Measurements from ENCODE around the gene C3orf38. TPM values are rescaled to one million over a fixed set of nuclear protein-coding genes. Genes with fewer than 3 reads are reported as not detected.
"Not testable (repeated sequence)": the region's sequence is repeated elsewhere in the genome, so short reads cannot be mapped to it uniquely, and the experiment has no call there.

The C3orf38 gene
- total RNA-seq, 1 experiment from 2014 or later, result 21.7 TPM

- no TSS peak for BruUV-seq (replicated peaks)
These were observed 32.1 kb upstream of the C3orf38 start for GRCh38 chr3:88117683-88118082.

GRCh38 chr3:88118603-88119002, 31.2 kb upstream of the C3orf38 start:
- Mint-ChIP-seq H3K36me3 (ENCODE audit: insufficient read depth, unreplicated experiment) (peaks cover 31% of the 10 kb centered on the region), H3K4me1 (ENCODE audit: insufficient read depth, unreplicated experiment) (peaks cover 12% of the 10 kb centered on the region)
- intact Hi-C loops (cut with micrococcal nuclease), result loop anchor here (10.0 kb wide), 1 partner anchor 614 kb away; no protein-coding TSS in a partner anchor
- DNase-seq (ENCODE audit: unreplicated experiment); H3K27ac Mint-ChIP-seq (ENCODE audit: low read depth, unreplicated experiment); POLR2A ChIA-PET; H3K27me3 Mint-ChIP-seq (ENCODE audit: insufficient read depth, unreplicated experiment); BruUV-seq (replicated peaks); H3K4me3 Mint-ChIP-seq (ENCODE audit: unreplicated experiment); H3K9me3 Mint-ChIP-seq (ENCODE audit: unreplicated experiment); CTCF ChIA-PET: not testable (repeated sequence)

More at GRCh38 chr3:88117683-88118082, 32.1 kb upstream of the C3orf38 start:
- H3K4me1 Mint-ChIP-seq (ENCODE audit: insufficient read depth, unreplicated experiment), result peaks cover 12% of the 10 kb centered on the region
- H3K36me3 Mint-ChIP-seq (ENCODE audit: insufficient read depth, unreplicated experiment), result peaks cover 31% of the 10 kb centered on the region
- POLR2A ChIA-PET, result no interaction called here
- no peak overlapping the region for H3K4me3 Mint-ChIP-seq (ENCODE audit: unreplicated experiment)
- peak overlapping the region; percentile 87 for H3K27ac Mint-ChIP-seq (ENCODE audit: low read depth, unreplicated experiment)
- no peak for DNase-seq (ENCODE audit: unreplicated experiment)
- intact Hi-C loops (cut with micrococcal nuclease), result loop anchor here (10.0 kb wide), 1 partner anchor 613 kb away; no protein-coding TSS in a partner anchor
- TF ChIP-seq CTCF (IDR thresholded peaks at IDR 0.05; ENCODE audit: unreplicated experiment), result no peak
- no peaks in the 10 kb centered on the region for H3K27me3 Mint-ChIP-seq (ENCODE audit: insufficient read depth, unreplicated experiment)
- no peaks in the 10 kb centered on the region for H3K9me3 Mint-ChIP-seq (ENCODE audit: unreplicated experiment)
- CTCF ChIA-PET, result no interaction called here

- CTCF ChIA-PET, result interaction anchor here (0.5 to 3.9 kb wide), 7 partner anchors 8 to 1061 kb away, joined by 3 to 30 read pairs (median 3); no protein-coding TSS in a partner anchor
- intact Hi-C loops (cut with micrococcal nuclease), result no loop called here
These were observed 26.2 kb upstream of the C3orf38 start for GRCh38 chr3:88123526-88123925.

GRCh38 chr3:88131695-88132094, 18.1 kb upstream of the C3orf38 start:
- Mint-ChIP-seq H3K4me3 (ENCODE audit: unreplicated experiment) (no peak overlapping the region), H3K4me1 (ENCODE audit: insufficient read depth, unreplicated experiment) (peaks cover 10% of the 10 kb centered on the region), H3K27me3 (ENCODE audit: insufficient read depth, unreplicated experiment) (no peaks in the 10 kb centered on the region), H3K36me3 (ENCODE audit: insufficient read depth, unreplicated experiment) (peaks cover 33% of the 10 kb centered on the region), H3K9me3 (ENCODE audit: unreplicated experiment) (no peaks in the 10 kb centered on the region), H3K27ac (ENCODE audit: low read depth, unreplicated experiment) (no peak overlapping the region)
- DNase-seq (ENCODE audit: unreplicated experiment), result no peak
- ChIA-PET POLR2A (interaction anchor here (0.6 to 3.8 kb wide), 5 partner anchors 8 to 72 kb away, joined by 3 to 25 read pairs (median 4); partner anchors contain the start of genes C3orf38 and ZNF654), CTCF (interaction anchor here (0.7 to 2.0 kb wide), 4 partner anchors 17 to 1821 kb away, joined by 3 to 7 read pairs (median 3); partner anchors contain the start of gene CGGBP1)
- no peak for TF ChIP-seq CTCF (IDR thresholded peaks at IDR 0.05; ENCODE audit: unreplicated experiment)
- intact Hi-C loops (cut with micrococcal nuclease), result no loop called here
- BruUV-seq (replicated peaks), result no TSS peak

More at GRCh38 chr3:88123526-88123925, 26.2 kb upstream of the C3orf38 start:
- DNase-seq (ENCODE audit: unreplicated experiment), result no peak
- Mint-ChIP-seq H3K4me3 (ENCODE audit: unreplicated experiment) (no peak overlapping the region), H3K27me3 (ENCODE audit: insufficient read depth, unreplicated experiment) (no peaks in the 10 kb centered on the region), H3K9me3 (ENCODE audit: unreplicated experiment) (no peaks in the 10 kb centered on the region), H3K36me3 (ENCODE audit: insufficient read depth, unreplicated experiment) (peaks cover 5% of the 10 kb centered on the region), H3K4me1 (ENCODE audit: insufficient read depth, unreplicated experiment) (no peaks in the 10 kb centered on the region), H3K27ac (ENCODE audit: low read depth, unreplicated experiment) (no peak overlapping the region)
- BruUV-seq (replicated peaks), result no TSS peak
- POLR2A ChIA-PET, result interaction anchor here (1.0 to 2.5 kb wide), 6 partner anchors 8 to 92 kb away, joined by 3 to 8 read pairs (median 5); partner anchors contain the start of genes CGGBP1 and ZNF654
- TF ChIP-seq CTCF (IDR thresholded peaks at IDR 0.05; ENCODE audit: unreplicated experiment), result no peak
